ENCODE data around the gene PANK4. TPM values are rescaled to one million over a fixed set of nuclear protein-coding genes. Genes with fewer than 3 reads are reported as not detected.

Gene PANK4
- total and polyA plus RNA-seq, 2 of the 8 experiments (the other 6 are each of a cell fraction or from before 2014, with no cell fraction given): 20.1 to 29.7 TPM

- Histone ChIP-seq H2AFZ (ENCODE audit: low read length) (no peak overlapping the region), H3K23ac (ENCODE audit: insufficient read length) (no peak overlapping the region), H3K4me3 (ENCODE audit: extremely low read depth in 1 of 4, insufficient read depth in 2 of 4, low read depth in 3 of 4, low read length in 4 of 4) (no peak overlapping the region), H3K23me2 (ENCODE audit: low read depth, low read length) (no peaks in the 10 kb centered on the region), H3K56ac (replicated peaks; ENCODE audit: insufficient read length, low read depth, low read length) (no peak overlapping the region), H2BK15ac (ENCODE audit: low read length) (no peak overlapping the region), H3K79me1 (ENCODE audit: low read depth, low read length) (no peaks in the 10 kb centered on the region), H3K9ac (replicated peaks in 1 of 4; ENCODE audit: extremely low read depth in 1 of 4, low read depth in 3 of 4, low read length in 3 of 4) (no peak overlapping the region), H4K20me1 (replicated peaks in 1 of 2; ENCODE audit: control insufficient read depth in 1 of 2, insufficient read depth in 2 of 2, low read length in 2 of 2) (no peaks in the 10 kb centered on the region), H3K14ac (ENCODE audit: insufficient read length) (no peak overlapping the region), H3K4ac (replicated peaks; ENCODE audit: insufficient read length, low read depth, low read length) (no peak overlapping the region), H4K8ac (ENCODE audit: extremely low read depth, insufficient read depth, low read length) (no peak overlapping the region), H2BK5ac (ENCODE audit: low read depth, low read length) (no peak overlapping the region), H3K27ac (ENCODE audit: low read depth, low read length) (no peak overlapping the region), H2BK12ac (ENCODE audit: low read depth, low read length) (no peak overlapping the region), H3K4me2 (ENCODE audit: insufficient read depth in 1 of 2, low read depth in 2 of 2, low read length in 2 of 2) (no peak overlapping the region), H3K18ac (ENCODE audit: extremely low read depth, low read length) (no peak overlapping the region), H2AK5ac (ENCODE audit: low read depth, low read length) (no peak overlapping the region), H3K9me3 (ENCODE audit: insufficient read depth in 2 of 2, low read depth in 1 of 2, low read length in 1 of 2) (peaks cover 5 to 8% of the 10 kb centered on the region in 2 experiments), H2BK120ac (replicated peaks; ENCODE audit: low read depth, low read length) (no peak overlapping the region), H3K36me3 (ENCODE audit: control insufficient read depth in 2 of 4, insufficient read depth in 4 of 4, low read length in 3 of 4) (no peaks in the 10 kb centered on the region), H3K4me1 (replicated peaks in 1 of 4; ENCODE audit: control insufficient read depth in 3 of 4, insufficient read depth in 4 of 4, low read length in 3 of 4) (peaks cover 0 to 4% (median 1%) of the 10 kb centered on the region in 4 experiments; a peak in 2 of 7 replicates), H3K27me3 (replicated peaks in 1 of 4; ENCODE audit: control insufficient read depth in 3 of 4, extremely low read depth in 1 of 4, insufficient read depth in 3 of 4, low read length in 3 of 4) (no peaks in the 10 kb centered on the region), H4K5ac (ENCODE audit: insufficient read length, low read depth, low read length) (no peak overlapping the region), H4K91ac (replicated peaks; ENCODE audit: insufficient read length, low read length) (no peak overlapping the region), H3K79me2 (ENCODE audit: control insufficient read depth in 1 of 2, insufficient read depth in 2 of 2, low read length in 2 of 2) (no peaks in the 10 kb centered on the region), H2BK20ac (ENCODE audit: low read length) (no peak overlapping the region)
- ChIA-PET POLR2A (ENCODE audit: partially characterized antibody) (no interaction called here), CTCF (ENCODE audit: partially characterized antibody) (interaction anchor here (5.1 kb wide), 1 partner anchor 11 kb away, joined by 33 read pairs; no protein-coding TSS in a partner anchor)
- 89% methylated on average over 8 of the region's 8 CpGs; no CpG with 5 or more reads in 1 of the 2 experiments for WGBS, 2 experiments (ENCODE audit: extremely low coverage in 1 of 2, insufficient coverage in 1 of 2, insufficient read length in 1 of 2, insufficient replicate concordance in 2 of 2, low coverage in 1 of 2, low lambda C conversion rate in 2 of 2, missing lambda C conversion rate in 1 of 2)
- FAIRE-seq (no peak), DNase-seq (ENCODE audit: low read depth in 1 of 2, low spot score in 2 of 2) (no peak)
- TF ChIP-seq HDAC6 (IDR thresholded peaks at IDR 0.05; ENCODE audit: low read depth, low read length) (no peak), GABPA (IDR thresholded peaks at IDR 0.05; ENCODE audit: borderline replicate concordance, insufficient read depth, low read length) (no peak), CHD2 (IDR thresholded peaks at IDR 0.05; ENCODE audit: low read length) (no peak), EZH2 (IDR thresholded peaks at IDR 0.05; ENCODE audit: low read depth, low read length, severe bottlenecking) (no peak), RAD21 (IDR thresholded peaks at IDR 0.05 in 1 of 2, conservative IDR thresholded peaks at IDR 0.05 in 1 of 2; ENCODE audit: low read depth in 2 of 2, low read length in 2 of 2) (no peak), KDM4A (IDR thresholded peaks at IDR 0.05; ENCODE audit: low read depth, low read length, severe bottlenecking) (no peak), SIX5 (IDR thresholded peaks at IDR 0.05; ENCODE audit: low read depth, low read length) (no peak), NRF1 (IDR thresholded peaks at IDR 0.05; ENCODE audit: low read depth, low read length) (no peak), CREB1 (IDR thresholded peaks at IDR 0.05) (no peak), TEAD4 (IDR thresholded peaks at IDR 0.05; ENCODE audit: low read depth, low read length) (no peak), RBBP5 (IDR thresholded peaks at IDR 0.05; ENCODE audit: borderline replicate concordance, low read depth, low read length) (no peak), SP1 (IDR thresholded peaks at IDR 0.05; ENCODE audit: low read depth, low read length) (no peak), NANOG (IDR thresholded peaks at IDR 0.05; ENCODE audit: insufficient read depth, low read depth, low read length, poor library complexity, severe bottlenecking) (no peak), SRF (IDR thresholded peaks at IDR 0.05; ENCODE audit: low read depth, low read length) (no peak)
These were observed 47.0 kb upstream of the PANK4 start for GRCh38 chr1:2573250-2573920.

All from H1 (cell line).